ENCODE measurements around the gene RHCE.

RHCE gene

DNA sequence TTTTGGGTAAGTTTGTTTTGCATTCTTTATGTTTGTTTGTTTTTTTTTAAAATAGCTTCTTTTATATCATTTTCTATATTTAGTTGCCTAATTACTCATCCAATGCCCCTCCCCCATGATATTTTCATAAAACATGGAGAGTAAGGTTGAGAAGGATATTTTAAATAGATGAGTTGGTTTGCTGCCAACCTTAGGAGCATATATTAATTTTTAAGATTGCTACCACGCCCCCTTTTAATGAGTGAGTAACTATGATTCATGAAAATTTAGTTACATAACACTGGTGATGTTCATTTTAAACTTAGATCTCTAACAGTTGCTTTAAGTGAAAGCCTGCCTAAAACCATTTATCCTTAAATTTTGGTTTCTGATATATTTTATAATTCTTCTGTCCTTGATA, 63.8 kb downstream of the RHCE start:
- H3K27ac ChIP-seq: no peak overlapping the region
- H3K9ac ChIP-seq: no peak overlapping the region
- TF ChIP-seq, protein P1, sequence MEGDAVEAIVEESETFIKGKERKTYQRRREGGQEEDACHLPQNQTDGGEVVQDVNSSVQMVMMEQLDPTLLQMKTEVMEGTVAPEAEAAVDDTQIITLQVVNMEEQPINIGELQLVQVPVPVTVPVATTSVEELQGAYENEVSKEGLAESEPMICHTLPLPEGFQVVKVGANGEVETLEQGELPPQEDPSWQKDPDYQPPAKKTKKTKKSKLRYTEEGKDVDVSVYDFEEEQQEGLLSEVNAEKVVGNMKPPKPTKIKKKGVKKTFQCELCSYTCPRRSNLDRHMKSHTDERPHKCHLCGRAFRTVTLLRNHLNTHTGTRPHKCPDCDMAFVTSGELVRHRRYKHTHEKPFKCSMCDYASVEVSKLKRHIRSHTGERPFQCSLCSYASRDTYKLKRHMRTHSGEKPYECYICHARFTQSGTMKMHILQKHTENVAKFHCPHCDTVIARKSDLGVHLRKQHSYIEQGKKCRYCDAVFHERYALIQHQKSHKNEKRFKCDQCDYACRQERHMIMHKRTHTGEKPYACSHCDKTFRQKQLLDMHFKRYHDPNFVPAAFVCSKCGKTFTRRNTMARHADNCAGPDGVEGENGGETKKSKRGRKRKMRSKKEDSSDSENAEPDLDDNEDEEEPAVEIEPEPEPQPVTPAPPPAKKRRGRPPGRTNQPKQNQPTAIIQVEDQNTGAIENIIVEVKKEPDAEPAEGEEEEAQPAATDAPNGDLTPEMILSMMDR (conservative IDR thresholded peaks at IDR 0.05; ENCODE audit: low read depth, low read length): no peak
- H3K4me1 ChIP-seq (ENCODE audit: low read depth, poor library complexity, severe bottlenecking): no peaks in the 10 kb centered on the region
- no peaks in the 10 kb centered on the region for H3K79me2 ChIP-seq (ENCODE audit: insufficient read depth, low read depth)
- no peaks in the 10 kb centered on the region; the same call in 1 of the 2 replicates for H3K27me3 ChIP-seq (ENCODE audit: insufficient read depth, low read depth)
- peaks cover 3% of the 10 kb centered on the region; the same call in 1 of the 2 replicates for H3K36me3 ChIP-seq (ENCODE audit: insufficient read depth)
- H3K4me2 ChIP-seq: no peak overlapping the region
- no peaks in the 10 kb centered on the region for H4K20me1 ChIP-seq (ENCODE audit: insufficient read depth)
- H3K4me3 ChIP-seq (IDR thresholded peaks at IDR 0.05; ENCODE audit: insufficient read depth, low read depth, low read length): no peak overlapping the region
- no peak overlapping the region for H2AFZ ChIP-seq (ENCODE audit: low read depth)

DNA sequence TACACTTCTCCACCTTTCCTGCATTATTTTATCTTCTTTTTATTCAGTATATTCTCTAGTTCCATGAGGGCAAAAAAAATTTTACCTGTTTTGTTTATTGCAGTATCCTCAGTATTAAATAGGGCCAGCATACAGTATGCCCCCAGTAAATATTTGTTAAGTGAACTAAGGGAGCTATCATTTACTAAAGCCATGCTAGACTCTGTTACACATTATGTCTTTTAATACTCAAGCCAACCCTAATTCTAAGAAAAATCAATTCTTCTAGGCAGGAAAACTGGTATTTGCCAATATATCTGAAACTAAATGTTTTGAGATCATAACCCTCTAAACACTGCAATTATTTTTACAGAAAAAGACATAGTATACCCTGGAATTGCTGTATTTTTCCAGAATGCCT, 64.2 kb downstream of the RHCE start:
- H3K27me3 ChIP-seq (ENCODE audit: insufficient read depth, low read depth): no peaks in the 10 kb centered on the region; the same call in 1 of the 2 replicates
- H3K4me1 ChIP-seq (ENCODE audit: low read depth, poor library complexity, severe bottlenecking): no peaks in the 10 kb centered on the region
- H2AFZ ChIP-seq (ENCODE audit: low read depth): no peak overlapping the region
- no peak overlapping the region for H3K27ac ChIP-seq
- H3K36me3 ChIP-seq (ENCODE audit: insufficient read depth): peaks cover 3% of the 10 kb centered on the region; the same call in 1 of the 2 replicates
- no peak overlapping the region for H3K4me2 ChIP-seq
- no peaks in the 10 kb centered on the region for H4K20me1 ChIP-seq (ENCODE audit: insufficient read depth)
- H3K4me3 ChIP-seq (IDR thresholded peaks at IDR 0.05; ENCODE audit: insufficient read depth, low read depth, low read length): no peak overlapping the region
- H3K9ac ChIP-seq: no peak overlapping the region
- TF ChIP-seq, protein P1 (conservative IDR thresholded peaks at IDR 0.05; ENCODE audit: low read depth, low read length): no peak
- no peaks in the 10 kb centered on the region for H3K79me2 ChIP-seq (ENCODE audit: insufficient read depth, low read depth)

DNA sequence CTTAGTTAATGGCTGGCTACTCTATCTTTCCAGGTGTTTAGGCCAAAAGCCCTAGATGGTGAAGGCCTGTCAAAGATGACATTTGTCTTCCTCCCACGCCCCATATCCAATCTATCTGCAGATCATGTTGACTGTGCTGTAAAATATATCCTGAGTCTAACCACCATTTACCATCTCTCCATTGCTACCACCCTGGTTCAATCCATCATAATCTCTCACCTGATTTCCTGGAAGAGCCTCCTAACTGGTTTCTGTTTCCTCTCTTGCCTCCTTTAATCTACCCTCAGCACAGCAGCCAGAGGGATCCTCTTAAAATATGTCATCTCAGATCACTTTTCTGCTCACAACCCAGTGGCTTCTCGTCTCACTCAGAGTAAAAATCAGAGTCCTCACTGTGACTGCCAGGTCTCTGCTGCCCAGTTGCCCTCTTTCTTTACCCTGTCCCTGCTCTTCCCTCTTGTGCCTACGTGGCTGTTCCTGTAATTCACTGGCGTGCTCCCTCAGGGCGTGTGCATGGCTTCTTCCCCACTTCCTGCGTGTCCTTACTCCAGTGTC, 64.7 kb downstream of the RHCE start:
- Histone ChIP-seq H3K27ac (no peak overlapping the region), H3K9ac (no peak overlapping the region), H4K20me1 (ENCODE audit: insufficient read depth) (no peaks in the 10 kb centered on the region), H2AFZ (ENCODE audit: low read depth) (no peak overlapping the region), H3K27me3 (ENCODE audit: insufficient read depth, low read depth) (no peaks in the 10 kb centered on the region; the same call in 1 of the 2 replicates), H3K4me3 (IDR thresholded peaks at IDR 0.05; ENCODE audit: insufficient read depth, low read depth, low read length) (no peak overlapping the region), H3K36me3 (ENCODE audit: insufficient read depth) (peaks cover 3% of the 10 kb centered on the region; the same call in 1 of the 2 replicates), H3K4me1 (ENCODE audit: low read depth, poor library complexity, severe bottlenecking) (no peaks in the 10 kb centered on the region), H3K79me2 (ENCODE audit: insufficient read depth, low read depth) (no peaks in the 10 kb centered on the region), H3K4me2 (no peak overlapping the region)
- TF ChIP-seq, protein P1 (conservative IDR thresholded peaks at IDR 0.05; ENCODE audit: low read depth, low read length): no peak

DNA sequence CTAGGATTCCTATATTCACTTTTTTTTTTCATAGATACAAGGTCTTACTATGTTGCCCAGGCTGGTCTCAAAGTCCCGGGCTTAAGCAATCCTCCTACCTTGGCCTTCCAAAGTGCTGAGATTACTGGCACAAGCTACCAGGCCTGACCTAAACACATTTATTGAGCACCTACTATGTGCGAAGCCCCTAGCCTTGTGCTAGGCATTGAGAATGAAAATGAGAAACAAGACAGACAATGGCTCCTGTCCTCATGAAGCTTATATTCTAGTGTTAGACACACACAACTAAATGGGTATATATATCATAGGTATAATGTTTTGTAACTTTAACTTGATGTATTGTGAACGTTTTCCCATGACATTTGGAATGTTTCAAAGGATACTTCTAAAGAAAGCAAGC, 71.0 kb downstream of the RHCE start:
- Histone ChIP-seq H3K27me3 (ENCODE audit: insufficient read depth, low read depth) (no peaks in the 10 kb centered on the region), H3K79me2 (ENCODE audit: insufficient read depth, low read depth) (peaks cover under 1% of the 10 kb centered on the region; the same call in 1 of the 2 replicates), H3K9ac (no peak overlapping the region), H4K20me1 (ENCODE audit: insufficient read depth) (no peaks in the 10 kb centered on the region), H3K4me1 (ENCODE audit: low read depth, poor library complexity, severe bottlenecking) (no peaks in the 10 kb centered on the region), H3K4me3 (IDR thresholded peaks at IDR 0.05; ENCODE audit: insufficient read depth, low read depth, low read length) (no peak overlapping the region), H3K27ac (no peak overlapping the region), H3K36me3 (ENCODE audit: insufficient read depth) (no peaks in the 10 kb centered on the region), H3K4me2 (no peak overlapping the region), H2AFZ (ENCODE audit: low read depth) (no peak overlapping the region)
- TF ChIP-seq, protein P1 (conservative IDR thresholded peaks at IDR 0.05; ENCODE audit: low read depth, low read length): no peak
